IPS-18a (cell line): Measurements from ENCODE around the gene SCAPER.
"Not testable (repeated sequence)": the region's sequence is repeated elsewhere in the genome, so short reads cannot be mapped to it uniquely, and the experiment has no call there.

Experiments used
- H3K27ac ChIP-seq: one replicate; pipeline ENCODE4 v1.5.1; 2013; ENCODE audit warnings: low read length
- H3K27me3 ChIP-seq: one replicate; pipeline ENCODE4 v1.6.1; 2013; ENCODE audit warnings: mild to moderate bottlenecking, low read length; ENCODE audit not compliant: control insufficient read depth, insufficient read depth
- H3K36me3 ChIP-seq: one replicate; pipeline ENCODE4 v1.6.1; 2013; ENCODE audit warnings: low read depth, low read length; ENCODE audit not compliant: control insufficient read depth
- H3K4me1 ChIP-seq: one replicate; pipeline ENCODE4 v1.6.1; 2013; ENCODE audit warnings: low read depth, low read length; ENCODE audit not compliant: control insufficient read depth
- H3K4me3 ChIP-seq: one replicate; pipeline ENCODE4 v1.5.1; 2013; ENCODE audit warnings: low read length
- H3K9ac ChIP-seq: one replicate; pipeline ENCODE4 v1.6.1; 2013; ENCODE audit warnings: mild to moderate bottlenecking, low read length, moderate library complexity
- H3K9me3 ChIP-seq: one replicate; pipeline ENCODE4 v1.6.1; 2013; ENCODE audit warnings: low read depth, low read length; ENCODE audit not compliant: control insufficient read depth

The SCAPER gene

DNA sequence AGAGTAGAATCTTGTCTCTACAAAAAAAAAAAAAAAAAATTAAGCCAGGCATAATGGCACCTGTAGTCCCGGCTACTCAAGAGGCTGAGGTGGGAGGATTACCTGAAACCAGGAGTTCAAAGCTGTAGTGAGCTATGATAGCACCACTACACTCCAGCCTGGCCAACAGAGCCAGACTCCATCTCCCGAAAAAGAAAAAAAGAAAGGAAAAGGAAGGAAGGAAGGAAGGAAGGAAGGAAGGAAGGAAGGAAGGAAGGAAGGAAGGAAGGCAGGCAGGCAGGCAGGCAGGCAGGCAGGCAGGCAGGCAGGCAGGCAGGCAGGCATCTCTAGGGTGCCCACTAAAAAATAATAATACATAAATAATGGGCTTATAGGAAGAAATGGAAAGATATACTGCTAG lies 32.1 kb downstream of the SCAPER start:
- not testable (repeated sequence) for H3K4me1 ChIP-seq, H3K27me3 ChIP-seq, H3K27ac ChIP-seq, H3K36me3 ChIP-seq, H3K9ac ChIP-seq, H3K9me3 ChIP-seq, H3K4me3 ChIP-seq

DNA sequence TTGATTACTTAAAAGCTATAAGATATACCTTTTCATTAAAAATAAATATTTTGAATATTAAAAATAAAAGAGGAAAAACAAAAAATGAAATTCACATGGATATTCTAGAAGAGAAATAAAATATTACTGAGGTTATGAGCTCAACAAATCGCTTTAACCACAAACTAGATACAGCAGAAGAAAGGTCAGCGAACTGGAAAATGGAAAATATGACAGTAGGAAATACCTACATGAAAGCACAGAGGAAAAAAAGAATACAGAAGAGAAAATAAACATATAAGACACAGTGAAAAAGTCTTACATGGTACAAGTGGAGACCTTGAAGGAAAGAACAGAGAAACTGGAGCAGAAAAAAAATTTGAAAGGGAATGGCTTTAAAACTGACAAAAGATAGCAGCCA lies 33.2 kb downstream of the SCAPER start:
- Histone ChIP-seq H3K9me3 (no peaks in the 10 kb centered on the region), H3K4me1 (no peaks in the 10 kb centered on the region), H3K27me3 (no peaks in the 10 kb centered on the region), H3K9ac (no peak overlapping the region), H3K4me3 (no peak overlapping the region), H3K36me3 (no peaks in the 10 kb centered on the region), H3K27ac (no peak overlapping the region)

DNA sequence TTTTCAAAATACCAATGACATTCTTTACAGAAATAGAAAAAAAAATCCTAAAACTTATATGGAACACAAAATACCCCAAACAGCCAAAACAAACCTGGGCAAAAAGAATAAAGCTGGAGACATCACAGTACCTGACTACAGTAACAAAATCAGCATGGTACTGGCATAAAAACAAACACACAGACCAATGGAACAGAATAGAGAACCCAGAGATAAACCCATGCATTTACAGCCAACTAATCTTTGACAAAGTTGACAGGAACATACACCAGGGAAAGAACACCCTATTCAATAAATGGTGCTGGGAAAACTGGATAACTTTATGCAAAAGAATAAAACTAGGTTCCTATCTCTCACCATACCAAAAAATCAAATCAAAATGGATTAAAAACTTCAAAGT lies 36.4 kb downstream of the SCAPER start:
- no peak overlapping the region for H3K27ac ChIP-seq
- no peaks in the 10 kb centered on the region for H3K4me1 ChIP-seq
- no peaks in the 10 kb centered on the region for H3K27me3 ChIP-seq
- H3K4me3 ChIP-seq, result no peak overlapping the region
- H3K36me3 ChIP-seq, result no peaks in the 10 kb centered on the region
- no peaks in the 10 kb centered on the region for H3K9me3 ChIP-seq
- H3K9ac ChIP-seq, result no peak overlapping the region

DNA sequence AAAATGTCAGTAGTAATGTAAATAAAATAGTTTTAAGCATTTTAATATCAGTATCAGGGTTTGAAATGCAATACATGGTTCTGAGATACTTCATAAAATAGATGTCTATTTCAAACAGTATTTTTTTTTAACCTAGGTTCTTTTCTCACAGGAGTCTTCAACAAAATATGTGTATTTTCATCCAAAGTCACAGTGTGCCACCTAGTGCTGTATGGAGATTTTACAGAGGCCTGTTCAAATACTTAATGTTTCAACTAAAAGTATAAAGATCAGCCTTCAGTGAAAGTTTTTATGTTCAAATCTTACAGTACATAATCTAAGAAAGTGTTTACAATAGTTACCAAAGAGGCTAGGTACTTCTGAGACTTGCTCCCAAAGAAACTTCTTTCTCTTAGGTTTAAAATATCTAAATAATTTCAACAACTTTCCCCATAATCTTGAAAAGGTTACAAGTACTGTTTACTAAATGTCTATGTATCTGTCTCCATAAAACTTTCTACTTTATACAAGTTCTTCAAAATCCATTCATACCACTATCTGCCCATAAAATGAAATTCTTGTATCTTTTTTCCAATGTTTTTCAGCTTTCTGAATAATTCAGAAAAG lies 38.3 kb downstream of the SCAPER start:
- H3K36me3 ChIP-seq, result no peaks in the 10 kb centered on the region
- no peaks in the 10 kb centered on the region for H3K4me1 ChIP-seq
- H3K27ac ChIP-seq, result no peak overlapping the region
- no peak overlapping the region for H3K9ac ChIP-seq
- H3K9me3 ChIP-seq, result no peaks in the 10 kb centered on the region
- H3K4me3 ChIP-seq, result no peak overlapping the region
- H3K27me3 ChIP-seq, result no peaks in the 10 kb centered on the region

DNA sequence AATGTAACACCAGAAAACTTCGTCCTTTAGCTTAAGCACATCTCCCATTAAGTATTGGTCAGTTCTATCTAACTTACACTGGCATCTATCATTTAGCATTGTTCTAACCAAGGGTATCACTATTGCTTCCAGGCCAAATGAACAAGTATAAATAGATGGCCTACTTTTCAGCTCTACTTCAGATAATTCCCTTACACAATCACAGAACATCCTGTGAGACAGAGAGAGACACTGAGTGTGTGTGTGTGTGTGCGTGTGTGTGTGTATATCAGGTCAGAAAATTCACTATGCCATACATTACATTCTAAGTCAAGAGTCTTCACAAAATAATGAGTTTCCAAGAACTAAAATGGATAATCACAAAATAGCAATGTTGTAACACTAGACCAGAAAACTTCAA lies 39.1 kb downstream of the SCAPER start:
- H3K27me3 ChIP-seq, result no peaks in the 10 kb centered on the region
- H3K36me3 ChIP-seq, result no peaks in the 10 kb centered on the region
- H3K4me3 ChIP-seq, result no peak overlapping the region
- H3K4me1 ChIP-seq, result no peaks in the 10 kb centered on the region
- H3K9me3 ChIP-seq, result no peaks in the 10 kb centered on the region
- no peak overlapping the region for H3K9ac ChIP-seq
- no peak overlapping the region for H3K27ac ChIP-seq

DNA sequence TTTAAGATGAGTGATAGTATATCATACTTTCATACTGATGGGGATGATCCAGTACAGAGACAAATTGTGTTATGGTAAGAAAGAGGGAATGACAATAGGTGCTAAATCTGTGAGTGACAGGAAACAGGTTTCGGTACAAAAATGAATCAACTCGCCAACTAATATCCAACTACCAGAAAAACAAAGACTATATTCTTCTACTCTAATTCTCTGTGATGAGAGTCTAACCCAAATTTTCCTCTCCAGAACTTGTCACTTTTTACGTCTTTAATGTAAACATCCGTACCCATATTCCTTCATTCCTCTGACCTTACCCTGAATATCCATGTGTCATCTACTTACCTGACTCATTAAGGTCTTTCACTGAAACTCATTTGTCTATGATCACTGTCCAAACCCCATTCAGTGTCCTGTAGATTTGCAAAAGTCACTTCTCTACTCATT lies 39.6 kb downstream of the SCAPER start:
- no peak overlapping the region for H3K9ac ChIP-seq
- H3K36me3 ChIP-seq, result no peaks in the 10 kb centered on the region
- H3K4me1 ChIP-seq, result no peaks in the 10 kb centered on the region
- no peaks in the 10 kb centered on the region for H3K9me3 ChIP-seq
- H3K4me3 ChIP-seq, result no peak overlapping the region
- no peak overlapping the region for H3K27ac ChIP-seq
- H3K27me3 ChIP-seq, result no peaks in the 10 kb centered on the region

DNA sequence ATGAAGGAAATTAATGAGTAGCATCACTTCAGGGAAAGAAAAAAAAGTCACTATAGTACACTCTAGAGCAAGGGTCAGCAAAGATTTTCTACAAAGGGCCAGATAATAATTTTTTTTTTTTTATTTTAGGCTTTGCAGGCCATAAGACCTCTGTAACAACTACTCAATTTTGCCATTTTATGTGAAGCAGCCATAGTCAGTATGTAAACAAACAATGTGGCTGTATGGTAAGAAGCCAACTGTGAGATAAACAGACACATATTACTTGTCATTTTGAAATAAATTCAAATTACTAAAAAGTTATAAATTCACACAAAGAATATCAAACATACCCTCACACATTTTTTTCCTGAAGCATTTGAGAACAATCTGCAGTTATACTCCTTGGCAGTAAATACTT lies 40.6 kb downstream of the SCAPER start:
- H3K4me3 ChIP-seq, result no peak overlapping the region
- no peak overlapping the region for H3K27ac ChIP-seq
- no peak overlapping the region for H3K9ac ChIP-seq
- H3K27me3 ChIP-seq, result no peaks in the 10 kb centered on the region
- H3K4me1 ChIP-seq, result no peaks in the 10 kb centered on the region
- H3K9me3 ChIP-seq, result no peaks in the 10 kb centered on the region
- no peaks in the 10 kb centered on the region for H3K36me3 ChIP-seq

DNA sequence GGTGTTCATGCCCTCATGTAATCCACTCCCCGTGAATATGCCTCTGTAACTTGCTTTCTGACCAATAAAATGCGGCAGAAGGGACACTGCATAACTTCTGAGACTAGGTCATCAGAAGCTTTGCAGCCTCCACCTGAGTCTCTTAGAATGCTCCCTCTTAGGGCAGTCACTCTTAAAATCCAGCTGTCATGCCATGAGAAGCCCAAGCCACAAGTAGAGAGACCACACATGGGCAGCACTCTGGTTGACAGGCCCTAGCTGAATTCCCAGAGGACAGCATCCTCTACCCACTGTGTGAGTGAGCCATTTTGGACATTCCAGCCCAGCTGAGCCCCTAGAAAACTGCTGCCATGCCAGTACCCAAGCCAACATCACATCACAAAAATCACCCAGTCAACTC lies 41.4 kb downstream of the SCAPER start:
- Histone ChIP-seq H3K9me3 (no peaks in the 10 kb centered on the region), H3K4me1 (no peaks in the 10 kb centered on the region), H3K4me3 (no peak overlapping the region), H3K27me3 (no peaks in the 10 kb centered on the region), H3K9ac (no peak overlapping the region), H3K36me3 (no peaks in the 10 kb centered on the region), H3K27ac (no peak overlapping the region)

DNA sequence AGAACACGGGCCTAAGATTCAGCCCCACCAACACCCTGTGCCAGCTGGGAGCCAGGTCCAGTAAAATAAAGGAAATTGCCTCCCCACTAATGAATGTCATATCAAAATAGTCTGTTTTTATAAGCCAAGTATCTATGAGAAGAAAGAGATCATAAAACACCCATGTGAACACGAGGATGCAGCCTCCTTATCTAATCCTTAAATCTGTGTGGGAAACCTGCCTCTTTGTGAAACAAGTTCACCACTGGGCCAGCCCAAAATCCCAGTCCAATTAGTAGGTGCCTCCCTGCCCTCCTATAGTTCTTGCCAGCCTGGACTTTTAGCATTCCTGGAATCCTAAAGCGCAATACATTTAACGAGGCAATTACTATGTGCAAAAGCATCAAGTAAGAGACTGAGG lies 42.0 kb downstream of the SCAPER start:
- no peaks in the 10 kb centered on the region for H3K27me3 ChIP-seq
- H3K36me3 ChIP-seq, result no peaks in the 10 kb centered on the region
- no peak overlapping the region for H3K4me3 ChIP-seq
- no peaks in the 10 kb centered on the region for H3K4me1 ChIP-seq
- H3K9me3 ChIP-seq, result no peaks in the 10 kb centered on the region
- no peak overlapping the region for H3K9ac ChIP-seq
- no peak overlapping the region for H3K27ac ChIP-seq

DNA sequence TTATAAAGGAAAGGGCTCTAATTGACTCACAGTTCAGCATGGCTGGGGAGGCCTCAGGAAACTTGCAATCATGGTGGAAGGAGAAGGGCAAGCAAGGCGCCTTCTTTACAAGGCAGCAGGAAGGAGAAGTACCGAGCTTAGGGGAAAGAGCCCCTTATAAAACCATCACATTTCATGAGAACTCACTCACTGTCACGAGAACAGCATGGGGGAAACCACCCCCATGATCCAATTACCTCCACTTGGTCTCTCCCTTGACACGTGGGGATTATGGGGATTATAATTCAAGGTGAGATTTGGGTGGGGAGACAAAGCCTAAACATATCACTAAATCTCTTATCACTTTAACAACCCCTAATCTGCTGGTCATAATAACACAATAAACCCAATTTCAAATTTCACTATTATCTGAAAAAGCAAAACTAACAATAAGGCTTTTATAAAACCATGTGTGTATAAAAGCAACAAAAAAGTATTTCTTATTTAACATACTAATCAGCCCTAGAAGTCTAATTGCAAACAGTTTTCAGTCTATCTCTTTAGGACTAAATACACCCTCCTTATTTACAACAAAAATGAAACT lies 43.2 kb downstream of the SCAPER start:
- Histone ChIP-seq H3K9ac (no peak overlapping the region), H3K36me3 (no peaks in the 10 kb centered on the region), H3K27ac (no peak overlapping the region), H3K9me3 (no peaks in the 10 kb centered on the region), H3K4me1 (no peaks in the 10 kb centered on the region), H3K27me3 (no peaks in the 10 kb centered on the region), H3K4me3 (no peak overlapping the region)

DNA sequence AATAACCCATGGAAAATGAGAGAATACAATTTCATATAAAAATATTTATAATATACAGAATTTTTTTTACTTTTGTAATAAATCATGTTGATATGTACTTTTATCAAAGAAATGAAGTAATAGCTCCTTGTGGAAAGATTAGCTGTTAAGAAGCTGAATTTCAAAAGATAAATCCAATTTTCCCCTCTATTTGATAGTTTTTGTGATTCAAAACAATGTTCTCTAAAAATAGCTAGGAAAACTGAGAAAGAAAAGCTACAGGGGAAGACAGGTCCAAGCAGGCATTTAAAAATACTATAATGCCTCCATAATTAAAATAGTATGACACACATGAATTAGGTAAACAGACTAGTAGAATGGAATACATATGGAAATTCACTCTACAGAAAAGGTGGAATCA lies 44.9 kb downstream of the SCAPER start:
- no peaks in the 10 kb centered on the region for H3K9me3 ChIP-seq
- no peak overlapping the region for H3K4me3 ChIP-seq
- no peak overlapping the region for H3K27ac ChIP-seq
- H3K27me3 ChIP-seq, result no peaks in the 10 kb centered on the region
- H3K4me1 ChIP-seq, result no peaks in the 10 kb centered on the region
- H3K9ac ChIP-seq, result no peak overlapping the region
- no peaks in the 10 kb centered on the region for H3K36me3 ChIP-seq

DNA sequence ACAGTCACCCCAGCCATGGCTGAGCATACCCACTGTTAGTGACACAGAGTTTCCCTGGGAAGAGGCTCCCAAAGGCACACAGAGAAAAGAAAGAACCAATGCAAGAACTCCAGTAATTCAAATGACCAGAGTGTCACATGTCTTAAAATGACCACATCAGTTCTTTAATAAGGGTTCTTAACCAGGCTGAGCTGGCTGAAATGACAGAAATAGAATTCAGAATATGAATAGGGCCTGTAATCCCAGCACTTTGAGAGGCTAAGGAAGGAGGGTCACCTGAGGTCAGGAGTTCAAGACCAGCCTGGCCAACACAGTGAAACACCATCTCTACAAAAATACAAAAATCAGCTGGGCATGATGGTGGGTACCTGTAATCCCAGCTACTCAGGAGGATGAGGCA lies 54.8 kb downstream of the SCAPER start:
- not testable (repeated sequence) for H3K27me3 ChIP-seq, H3K4me1 ChIP-seq, H3K27ac ChIP-seq, H3K9me3 ChIP-seq, H3K36me3 ChIP-seq, H3K9ac ChIP-seq, H3K4me3 ChIP-seq
